Gastroesophageal sphincter (tissue), 3 donors: ENCODE measurements around the gene FRMD4B.

Experiments used
- EP300 ChIP-seq: sonication (generic); formaldehyde crosslinking; IDR thresholded peaks from one replicate; pipeline ENCODE4 v1.6.1; 2017; ENCODE audit warnings: antibody characterized with exemption, mild to moderate bottlenecking
- POLR2A ChIP-seq, 2 donors: fragments of 450-650 bp; IDR thresholded peaks; one replicate each; pipeline ENCODE4 v1.6.1; 2017; ENCODE audit warnings: antibody characterized with exemption in 2 of 2, mild to moderate bottlenecking in 2 of 2, moderate library complexity in 1 of 2
- TF ChIP-seq, protein P1 (sequence below), 4 experiments: fragments of 200-600 bp in 2 of 4; fragments of 450-650 bp in 2 of 4; sonication (generic) in 1 of 4; IDR thresholded peaks; one replicate each; pipeline ENCODE4 v1.5.1; 2017 to 2019; ENCODE audit warnings: antibody characterized with exemption in 4 of 4, mild to moderate bottlenecking in 2 of 4, moderate library complexity in 2 of 4

DNA sequence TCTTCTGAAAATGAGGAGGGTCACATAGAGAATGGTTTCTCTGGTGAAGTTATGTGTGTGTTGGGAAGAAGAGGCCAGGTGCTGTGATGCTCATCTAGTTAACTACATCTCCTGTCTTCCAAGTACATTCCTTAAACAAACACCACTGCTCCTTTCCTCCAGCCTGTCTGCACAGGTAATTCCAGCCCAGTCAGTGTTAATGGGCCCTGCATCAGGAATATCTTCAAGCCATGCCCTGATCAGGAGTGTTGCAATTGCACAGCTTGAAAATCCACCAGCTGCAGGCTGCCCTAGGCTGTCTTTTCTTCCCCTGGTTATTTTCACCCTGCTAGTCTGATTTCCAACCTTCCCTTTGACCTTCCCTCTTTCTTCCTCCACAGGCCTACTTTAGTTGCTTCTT lies 221.6 kb downstream of the FRMD4B start:
- TF ChIP-seq, protein P1, sequence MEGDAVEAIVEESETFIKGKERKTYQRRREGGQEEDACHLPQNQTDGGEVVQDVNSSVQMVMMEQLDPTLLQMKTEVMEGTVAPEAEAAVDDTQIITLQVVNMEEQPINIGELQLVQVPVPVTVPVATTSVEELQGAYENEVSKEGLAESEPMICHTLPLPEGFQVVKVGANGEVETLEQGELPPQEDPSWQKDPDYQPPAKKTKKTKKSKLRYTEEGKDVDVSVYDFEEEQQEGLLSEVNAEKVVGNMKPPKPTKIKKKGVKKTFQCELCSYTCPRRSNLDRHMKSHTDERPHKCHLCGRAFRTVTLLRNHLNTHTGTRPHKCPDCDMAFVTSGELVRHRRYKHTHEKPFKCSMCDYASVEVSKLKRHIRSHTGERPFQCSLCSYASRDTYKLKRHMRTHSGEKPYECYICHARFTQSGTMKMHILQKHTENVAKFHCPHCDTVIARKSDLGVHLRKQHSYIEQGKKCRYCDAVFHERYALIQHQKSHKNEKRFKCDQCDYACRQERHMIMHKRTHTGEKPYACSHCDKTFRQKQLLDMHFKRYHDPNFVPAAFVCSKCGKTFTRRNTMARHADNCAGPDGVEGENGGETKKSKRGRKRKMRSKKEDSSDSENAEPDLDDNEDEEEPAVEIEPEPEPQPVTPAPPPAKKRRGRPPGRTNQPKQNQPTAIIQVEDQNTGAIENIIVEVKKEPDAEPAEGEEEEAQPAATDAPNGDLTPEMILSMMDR (IDR thresholded peaks at IDR 0.05), result no peak
- no peak for TF ChIP-seq POLR2A (IDR thresholded peaks at IDR 0.05)
- TF ChIP-seq EP300, result no peak
